ENCODE results near the gene TMEM258. TPM values are rescaled to one million over a fixed set of nuclear protein-coding genes. Genes with fewer than 3 reads are reported as not detected.
A peak's percentile ranks its signal among the peaks of the same experiment; 100 is the strongest.

TMEM258 gene
- total and polyA plus RNA-seq, 10 donors, result 52.4 to 185 (median 80.0) TPM

- peaks cover 0 to 28% (median 6%) of the 10 kb centered on the region in 7 donors for H3K27me3 ChIP-seq (replicated peaks in 1 of 7)
- H3K27ac ChIP-seq, result peak overlapping the region in 7 of 8 donors; percentile 12 to 88 (median 71)
- no peaks in the 10 kb centered on the region for H3K9me3 ChIP-seq
- intact Hi-C loops (cut with DNase I; ENCODE audit: low total_unique reads), result no loop called here
- 2 to 5% (median 2%) methylated on average over 24 to 55 of the region's 55 CpGs for WGBS, 5 donors
- no peak for DNase-seq
- H3K4me1 ChIP-seq, result peaks cover 8 to 75% (median 29%) of the 10 kb centered on the region in 6 donors
- H3K36me3 ChIP-seq, result no peaks in the 10 kb centered on the region
- TF ChIP-seq POLR2A (IDR thresholded peaks at IDR 0.05), result no peak
- TF ChIP-seq, protein P1, sequence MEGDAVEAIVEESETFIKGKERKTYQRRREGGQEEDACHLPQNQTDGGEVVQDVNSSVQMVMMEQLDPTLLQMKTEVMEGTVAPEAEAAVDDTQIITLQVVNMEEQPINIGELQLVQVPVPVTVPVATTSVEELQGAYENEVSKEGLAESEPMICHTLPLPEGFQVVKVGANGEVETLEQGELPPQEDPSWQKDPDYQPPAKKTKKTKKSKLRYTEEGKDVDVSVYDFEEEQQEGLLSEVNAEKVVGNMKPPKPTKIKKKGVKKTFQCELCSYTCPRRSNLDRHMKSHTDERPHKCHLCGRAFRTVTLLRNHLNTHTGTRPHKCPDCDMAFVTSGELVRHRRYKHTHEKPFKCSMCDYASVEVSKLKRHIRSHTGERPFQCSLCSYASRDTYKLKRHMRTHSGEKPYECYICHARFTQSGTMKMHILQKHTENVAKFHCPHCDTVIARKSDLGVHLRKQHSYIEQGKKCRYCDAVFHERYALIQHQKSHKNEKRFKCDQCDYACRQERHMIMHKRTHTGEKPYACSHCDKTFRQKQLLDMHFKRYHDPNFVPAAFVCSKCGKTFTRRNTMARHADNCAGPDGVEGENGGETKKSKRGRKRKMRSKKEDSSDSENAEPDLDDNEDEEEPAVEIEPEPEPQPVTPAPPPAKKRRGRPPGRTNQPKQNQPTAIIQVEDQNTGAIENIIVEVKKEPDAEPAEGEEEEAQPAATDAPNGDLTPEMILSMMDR (IDR thresholded peaks at IDR 0.05 in 8 of 11, conservative IDR thresholded peaks at IDR 0.05 in 3 of 11), result peak in 6 of 11 experiments; percentile 17 to 68 (median 46)
- TF ChIP-seq POLR2AphosphoS5 (IDR thresholded peaks at IDR 0.05), result peak in 2 of 3 donors; percentile 8 to 42
- H3K4me3 ChIP-seq, result peak overlapping the region; percentile 45 to 75 (median 58)
Observed at GRCh38 chr11:61828629-61829407, 36.4 kb upstream of the TMEM258 start.

- 0 to 2% (median 1%) methylated on average over 7 to 16 of the region's 16 CpGs for WGBS, 5 donors
- Histone ChIP-seq H3K9me3 (no peaks in the 10 kb centered on the region), H3K4me1 (peaks cover 8 to 70% (median 29%) of the 10 kb centered on the region in 6 donors), H3K27me3 (replicated peaks in 1 of 7) (peaks cover 0 to 28% (median 6%) of the 10 kb centered on the region in 7 donors), H3K27ac (peak overlapping the region in 7 of 8 donors; percentile 12 to 88 (median 71)), H3K4me3 (peak overlapping the region; percentile 45 to 75 (median 58)), H3K36me3 (no peaks in the 10 kb centered on the region)
- intact Hi-C loops (cut with DNase I; ENCODE audit: low total_unique reads), result no loop called here
- TF ChIP-seq, protein P1 (IDR thresholded peaks at IDR 0.05 in 8 of 11, conservative IDR thresholded peaks at IDR 0.05 in 3 of 11), result no peak
- no peak for DNase-seq
Observed at GRCh38 chr11:61828379-61828628, 35.9 kb upstream of the TMEM258 start.

- intact Hi-C loops (cut with DNase I; ENCODE audit: low total_unique reads), result no loop called here
- WGBS, 5 donors, result 1% methylated on average over 38 to 83 of the region's 83 CpGs
- peaks cover 0 to 28% (median 6%) of the 10 kb centered on the region in 7 donors for H3K27me3 ChIP-seq (replicated peaks in 1 of 7)
- DNase-seq, result peak; percentile 92
- H3K4me1 ChIP-seq, result peaks cover 8 to 64% (median 29%) of the 10 kb centered on the region in 6 donors
- TF ChIP-seq POLR2AphosphoS5 (IDR thresholded peaks at IDR 0.05) (peak in 2 of 3 donors; percentile 77 to 86), POLR2A (IDR thresholded peaks at IDR 0.05) (no peak)
- TF ChIP-seq, protein P1 (IDR thresholded peaks at IDR 0.05 in 8 of 11, conservative IDR thresholded peaks at IDR 0.05 in 3 of 11), result peak in 1 of 11 experiments; percentile 30
- no peaks in the 10 kb centered on the region for H3K36me3 ChIP-seq
- peak within 1 kb of the TSS in 7 of 8 donors; percentile 12 to 88 (median 71) for H3K27ac ChIP-seq
- H3K4me3 ChIP-seq, result peak within 1 kb of the TSS; percentile 45 to 75 (median 58)
- no peaks in the 10 kb centered on the region for H3K9me3 ChIP-seq
Observed at GRCh38 chr11:61827571-61828378, 35.4 kb upstream of the TMEM258 start, which contains the start of gene FADS2. Gene FADS2, plus strand, starts transcription at chr11:61828300. Its CDS starts 91 bp downstream, at chr11:61828391.
